GM18907 (cell line): ENCODE measurements around the gene PIGN.

Source experiments
- ATAC-seq: cut with Tn5 transposase; IDR thresholded peaks from one replicate; pipeline ENCODE4 v1.9.1; 2021; ENCODE audit warnings: mild to moderate bottlenecking, moderate library complexity; ENCODE audit not compliant: unreplicated experiment

Gene PIGN

DNA sequence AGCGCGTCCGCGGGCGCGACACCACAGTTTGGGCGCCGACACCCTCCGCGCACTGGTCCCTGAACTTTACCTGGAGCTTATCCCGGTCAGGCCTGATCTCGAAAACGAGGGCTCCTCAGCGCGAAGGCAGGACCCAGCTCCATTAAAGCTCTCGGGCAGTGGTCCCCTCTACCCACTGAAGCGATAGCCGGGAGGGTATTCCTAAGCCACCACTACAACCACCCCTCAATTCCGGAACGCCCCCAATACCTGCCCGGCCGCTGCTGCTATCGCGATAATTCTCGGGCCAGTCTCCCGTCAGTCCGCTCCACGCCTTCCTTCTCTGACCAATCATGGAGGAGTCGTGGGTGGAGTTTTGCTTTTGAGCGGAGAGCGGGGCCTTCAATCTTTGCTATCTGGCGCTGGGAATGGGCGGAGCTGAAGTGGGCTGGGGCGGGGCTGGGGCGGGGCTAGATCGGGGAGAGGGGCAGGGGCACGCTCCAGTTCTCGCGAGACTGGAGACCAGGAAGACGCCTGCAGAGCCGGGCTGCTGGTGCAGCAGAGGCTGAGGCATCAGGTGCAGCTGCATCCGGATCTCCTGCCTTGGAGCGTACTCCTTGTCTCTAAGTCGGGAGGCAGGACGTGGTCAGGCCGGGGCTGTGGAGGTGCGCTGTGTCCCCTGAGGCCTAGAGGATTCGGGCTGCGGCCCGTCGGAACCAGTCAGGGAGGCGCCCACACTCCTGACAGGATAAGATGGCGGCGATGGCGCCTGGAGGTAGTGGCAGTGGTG lies at the start of gene PIGN, which contains the start of gene RELCH:
Gene PIGN, minus strand, starts transcription at position 283 of the 769 bp plus-strand sequence. CDS start 25,703 bp downstream, outside the sequence.
Gene RELCH, plus strand, starts transcription at position 482 of the 769 bp plus-strand sequence. Its CDS starts 251 bp downstream, at position 733.
- peak; percentile 95 for ATAC-seq

DNA sequence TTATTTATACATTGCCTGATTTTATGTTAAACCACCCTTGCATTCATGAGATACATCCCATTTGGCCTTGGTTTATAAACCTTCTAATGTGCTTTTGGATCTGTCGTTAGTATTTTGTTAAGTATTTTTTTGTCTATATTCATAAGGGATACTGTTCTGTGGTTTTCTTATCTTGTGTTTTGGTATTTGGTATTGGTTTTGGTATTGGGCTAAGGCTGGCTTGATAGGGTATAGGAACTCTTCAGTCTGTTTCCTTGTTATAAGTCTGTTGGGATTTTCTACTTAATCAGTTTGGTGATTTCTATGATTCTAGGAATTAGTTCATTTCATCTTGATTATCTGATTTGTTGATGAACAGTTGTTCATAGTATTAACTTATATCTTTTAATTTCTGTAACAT lies 49.4 kb upstream of the PIGN start:
- no peak for ATAC-seq

DNA sequence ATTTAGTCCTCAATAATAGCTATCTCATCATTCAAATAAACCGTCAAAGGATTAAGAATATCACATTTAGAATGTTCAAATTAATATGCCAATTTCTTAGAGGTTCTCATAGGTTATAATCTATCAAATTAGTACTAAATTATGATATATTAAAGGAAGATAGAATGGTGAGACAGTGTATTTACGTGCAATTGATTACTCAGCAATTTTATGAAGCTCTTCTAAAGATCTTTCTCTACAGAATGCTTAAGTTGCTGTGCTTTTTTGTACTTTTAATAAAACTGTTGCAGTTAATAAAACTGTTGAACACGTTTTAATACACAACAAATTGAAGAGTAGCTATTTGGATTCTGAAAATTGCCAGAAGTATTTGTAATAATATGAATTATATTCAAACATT lies 39.2 kb upstream of the PIGN start:
- ATAC-seq, result no peak

DNA sequence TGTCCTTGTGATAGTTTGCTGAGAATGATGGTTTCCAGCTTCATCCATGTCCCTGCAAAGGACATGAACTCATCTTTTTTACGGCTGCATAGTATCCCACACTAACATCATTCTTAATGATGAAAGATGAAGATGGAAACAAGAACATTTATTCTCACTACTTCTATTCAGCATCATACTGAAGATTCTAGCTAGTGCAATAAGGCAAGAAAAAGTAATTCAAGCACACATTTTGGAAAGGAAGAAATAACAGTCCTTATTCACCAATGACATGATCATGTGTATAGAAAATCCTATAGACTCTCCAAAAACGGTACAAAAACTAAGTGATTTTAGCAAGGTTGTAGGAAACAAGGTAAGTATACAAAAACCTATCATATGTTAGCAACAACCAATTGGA lies 37.4 kb upstream of the PIGN start:
- no peak for ATAC-seq

DNA sequence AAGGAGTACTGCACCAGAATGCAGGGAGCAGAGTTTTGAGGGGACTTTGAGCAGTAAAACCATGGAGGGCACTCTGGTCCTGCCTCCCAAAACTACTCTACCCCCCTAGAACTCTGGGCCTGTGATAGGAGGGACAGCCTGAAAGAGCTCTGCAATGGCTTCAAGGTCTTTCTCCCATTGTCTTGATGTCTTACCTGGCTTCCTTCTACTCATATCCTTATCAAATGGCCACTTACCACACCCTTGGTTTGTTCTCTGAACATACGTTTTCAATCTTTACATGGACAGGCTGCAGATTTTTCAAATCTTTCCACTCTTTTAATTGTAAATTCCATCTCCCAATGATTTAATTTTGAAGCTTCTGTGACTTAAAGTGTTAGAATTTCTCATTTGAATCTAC lies 27.9 kb upstream of the PIGN start:
- no peak for ATAC-seq

DNA sequence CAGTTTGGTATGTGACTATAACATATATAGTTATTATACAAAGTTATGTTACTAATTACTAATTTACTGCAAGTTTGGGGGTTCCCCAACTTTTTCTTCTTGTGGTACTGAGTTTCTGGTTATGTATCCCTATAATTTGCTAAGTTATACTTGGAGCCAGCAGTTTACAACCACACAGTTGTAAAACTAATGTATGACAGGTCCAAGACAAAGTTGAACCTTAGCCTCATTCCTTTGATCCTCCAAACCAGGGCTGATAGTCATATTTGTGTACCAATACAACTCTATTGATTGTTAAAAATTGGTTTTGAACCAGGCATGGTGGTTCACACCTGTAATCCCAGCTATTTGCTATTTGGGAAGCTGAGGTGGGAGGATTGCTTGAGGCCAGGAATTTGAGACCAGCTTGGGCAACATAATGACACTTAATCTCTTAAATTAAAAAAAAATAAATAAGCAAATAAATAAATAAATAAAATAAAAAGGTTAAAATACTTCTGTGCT lies 24.5 kb upstream of the PIGN start:
- ATAC-seq, result no peak

DNA sequence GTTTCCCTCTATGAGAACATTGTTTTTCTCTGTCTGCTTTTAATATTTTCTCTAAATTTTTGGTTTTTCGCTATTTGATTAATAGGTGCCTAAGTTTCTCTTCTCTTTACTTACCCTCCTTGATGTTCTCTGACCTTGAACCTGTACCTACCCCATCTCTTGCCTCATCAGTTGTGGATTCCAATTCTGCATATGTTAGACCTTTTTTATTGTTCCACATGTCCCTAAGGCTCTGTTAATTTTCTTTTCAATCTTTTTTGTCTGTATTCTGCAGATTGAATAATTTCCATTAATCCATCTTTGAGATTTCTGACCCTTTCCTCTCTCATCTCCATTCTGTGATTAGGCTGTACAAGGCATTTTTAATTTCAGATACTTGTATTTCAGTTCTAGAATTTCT lies 23.3 kb upstream of the PIGN start:
- ATAC-seq, result no peak

- ATAC-seq, result no peak
These were observed 22.2 kb upstream of the PIGN start for GRCh38 chr18:62209046-62209445.

DNA sequence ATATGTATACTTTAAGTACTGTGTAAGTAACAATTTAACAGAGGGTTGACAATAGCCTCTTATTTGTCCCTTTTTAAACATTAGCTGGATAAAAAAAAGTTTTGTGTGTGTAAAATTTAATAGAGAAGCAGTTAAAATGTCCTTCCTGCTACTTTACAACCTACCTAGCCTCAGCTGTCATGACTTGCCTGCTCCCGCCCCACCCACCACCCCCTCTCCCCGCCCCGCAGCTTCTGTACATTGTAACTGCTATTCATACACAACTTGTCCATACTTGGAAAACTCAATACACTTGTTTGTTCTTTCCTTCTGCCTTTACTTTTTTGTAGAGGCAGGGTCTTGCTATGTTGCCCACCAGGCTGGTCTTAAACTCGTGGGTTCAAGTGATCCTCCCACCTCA lies 19.7 kb upstream of the PIGN start:
- no peak for ATAC-seq

DNA sequence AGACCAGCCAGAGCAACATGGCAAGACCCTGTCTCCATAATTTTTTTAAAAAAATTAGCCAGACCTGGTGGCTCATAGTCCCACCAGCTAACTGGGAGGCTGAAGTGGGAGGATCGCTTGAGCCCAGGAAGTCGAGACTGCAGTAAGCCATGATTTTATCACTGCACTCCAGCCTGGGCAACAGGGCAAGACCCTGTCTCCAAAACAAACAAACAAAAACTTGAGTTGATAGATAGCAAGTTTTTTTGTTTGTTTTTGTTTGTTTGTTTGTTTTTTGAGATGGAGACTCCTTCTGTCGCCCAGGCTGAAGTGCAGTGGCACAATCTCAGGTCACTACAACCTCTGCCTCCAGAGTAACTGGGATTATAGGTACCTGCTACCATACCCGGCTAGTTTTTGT lies 19.0 kb upstream of the PIGN start:
- no peak for ATAC-seq

GRCh38 chr18:62201870-62202269 lies 15.0 kb upstream of the PIGN start:
- no peak for ATAC-seq

GRCh38 chr18:62200121-62200914 lies 13.5 kb upstream of the PIGN start:
- ATAC-seq, result no peak

DNA sequence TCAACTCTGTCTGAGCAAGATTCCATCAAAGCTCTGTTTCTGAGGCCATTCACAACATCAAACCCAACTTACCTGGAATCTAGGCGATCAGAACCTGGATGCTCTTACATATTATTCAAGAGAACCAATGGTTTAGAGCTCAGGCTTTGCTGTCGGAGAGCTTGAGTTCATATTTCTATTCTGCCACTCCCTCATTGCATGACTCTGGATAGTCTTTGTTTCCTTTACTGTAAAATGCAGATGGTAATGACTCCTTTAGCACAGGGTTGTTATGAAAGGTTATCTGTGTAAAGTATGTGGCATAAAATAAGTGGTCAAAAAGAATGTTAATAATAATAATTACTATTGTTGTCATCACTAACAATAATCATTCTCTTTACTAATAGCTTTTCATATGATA lies 12.8 kb upstream of the PIGN start:
- ATAC-seq, result no peak

GRCh38 chr18:62198259-62198658 lies 11.4 kb upstream of the PIGN start:
- no peak for ATAC-seq

GRCh38 chr18:62196980-62197379 lies 10.1 kb upstream of the PIGN start:
- ATAC-seq, result no peak

GRCh38 chr18:62196079-62196478 lies 9.2 kb upstream of the PIGN start:
- no peak for ATAC-seq

DNA sequence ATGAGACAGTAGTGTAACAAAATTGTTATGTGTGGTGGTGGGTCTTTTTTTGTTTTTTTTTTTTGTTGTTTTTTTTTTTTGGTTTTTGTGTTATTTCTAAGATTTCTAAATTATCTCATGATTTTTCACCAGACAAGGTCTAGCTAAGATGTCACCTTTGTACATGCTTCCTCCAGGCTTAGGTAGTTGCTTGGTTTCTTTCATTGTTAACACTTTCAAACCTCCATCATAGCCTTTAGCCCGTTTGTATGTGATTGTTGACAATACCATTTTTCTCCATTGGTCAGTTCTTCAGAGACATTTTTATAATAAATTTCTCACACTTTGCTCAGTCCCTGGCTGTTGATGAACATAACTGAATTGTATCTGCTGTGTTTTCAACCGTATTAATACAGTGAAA lies 2.4 kb upstream of the PIGN start:
- ATAC-seq, result no peak

DNA sequence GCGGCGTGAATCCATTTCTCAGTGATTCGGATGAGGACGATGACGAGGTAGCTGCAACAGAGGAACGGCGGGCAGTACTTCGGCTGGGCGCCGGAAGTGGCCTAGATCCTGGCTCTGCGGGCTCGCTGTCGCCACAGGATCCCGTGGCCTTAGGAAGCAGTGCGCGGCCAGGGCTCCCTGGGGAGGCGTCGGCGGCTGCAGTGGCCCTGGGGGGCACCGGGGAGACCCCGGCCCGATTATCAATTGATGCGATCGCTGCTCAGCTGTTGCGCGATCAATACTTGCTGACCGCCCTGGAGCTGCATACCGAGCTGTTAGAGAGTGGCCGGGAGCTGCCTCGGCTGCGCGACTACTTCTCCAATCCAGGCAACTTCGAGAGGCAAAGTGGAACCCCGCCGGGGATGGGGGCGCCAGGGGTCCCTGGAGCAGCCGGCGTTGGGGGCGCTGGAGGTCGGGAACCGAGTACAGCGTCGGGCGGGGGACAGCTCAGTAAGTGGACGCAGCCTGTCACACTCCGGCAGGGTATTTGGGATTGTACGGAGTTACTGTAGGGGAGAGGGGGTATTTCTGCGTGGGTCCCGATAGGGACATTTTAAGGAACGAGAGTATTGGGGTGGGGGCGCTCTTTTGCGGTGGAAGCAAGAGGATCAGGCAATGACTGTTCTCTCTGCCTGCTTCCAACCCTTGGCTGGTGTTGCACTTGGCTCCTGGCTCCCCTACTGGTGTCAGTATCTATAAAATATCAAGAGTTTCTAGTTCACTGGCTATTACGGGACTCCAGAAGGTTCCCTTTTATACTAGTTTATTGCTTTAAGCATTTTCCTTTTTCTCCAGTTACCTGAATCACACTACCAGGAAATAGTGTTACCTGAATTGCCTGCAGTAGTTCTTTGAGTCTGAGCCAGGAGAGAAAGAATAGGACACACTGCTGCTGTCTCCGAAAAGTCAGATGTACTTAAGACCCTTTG lies 971 bp upstream of the PIGN start:
- peak; percentile 9 for ATAC-seq

GRCh38 chr18:62186499-62186773 lies 420 bp downstream of the PIGN start:
- no peak for ATAC-seq

- ATAC-seq, result no peak
These were observed 3.2 kb downstream of the PIGN start for GRCh38 chr18:62183578-62184195.

DNA sequence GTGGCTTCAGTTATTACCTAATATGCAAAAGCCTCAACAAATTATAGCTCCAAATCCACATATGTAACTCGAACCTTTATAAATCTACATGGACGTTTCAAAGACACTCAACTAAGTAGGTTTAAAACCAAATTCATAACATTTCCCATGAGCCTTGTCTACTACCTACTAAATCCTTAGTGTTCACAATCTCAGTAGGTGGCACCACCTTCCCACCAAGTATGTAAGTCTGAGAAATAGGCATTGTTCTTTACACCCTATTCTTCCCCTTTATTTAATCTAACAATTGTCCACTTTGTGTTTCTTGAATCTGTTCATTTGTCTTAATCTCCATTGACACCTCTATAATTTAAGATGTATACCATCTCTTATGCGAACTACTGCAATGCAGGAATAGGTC lies 4.6 kb downstream of the PIGN start:
- ATAC-seq, result no peak
